WERI-Rb-1 (cell line): ENCODE data around the gene ST8SIA6.

Experiments
- DNase-seq: peaks from one replicate; pipeline ENCODE4 v3.0.0-alpha.2; 2020
- H3K27ac ChIP-seq: fragments of 250-450 bp; sonication (Bioruptor Pico); 2 replicates; pipeline ENCODE4 v1.5.1; 2020; ENCODE audit warnings: mild to moderate bottlenecking, moderate library complexity
- H3K27me3 ChIP-seq: fragments of 250-450 bp; sonication (Bioruptor Pico); 2 replicates; pipeline ENCODE4 v1.5.1; 2021; ENCODE audit warnings: mild to moderate bottlenecking, low read depth, moderate library complexity; ENCODE audit not compliant: insufficient read depth, severe bottlenecking
- H3K36me3 ChIP-seq: fragments of 250-450 bp; sonication (Bioruptor Pico); 2 replicates; pipeline ENCODE4 v1.5.1; 2020; ENCODE audit warnings: mild to moderate bottlenecking, moderate library complexity
- H3K4me3 ChIP-seq: 2 replicates; pipeline ENCODE4 v1.5.1; 2011; ENCODE audit warnings: low read depth, mild to moderate bottlenecking, control low read depth, low read length
- H3K9me3 ChIP-seq: fragments of 250-450 bp; sonication (Bioruptor Pico); 2 replicates; pipeline ENCODE4 v1.5.1; 2021; ENCODE audit warnings: mild to moderate bottlenecking, moderate library complexity; ENCODE audit not compliant: severe bottlenecking
- CTCF ChIP-seq: IDR thresholded peaks from 2 replicates; pipeline ENCODE4 v1.5.1; 2011; ENCODE audit warnings: low read depth, mild to moderate bottlenecking, control low read depth, inconsistent platforms, low read length

The ST8SIA6 gene

GRCh38 chr10:17396004-17396403, 58.4 kb downstream of the ST8SIA6 start:
- DNase-seq = no peak
- Histone ChIP-seq H3K27me3 (no peaks in the 10 kb centered on the region), H3K36me3 (no peaks in the 10 kb centered on the region), H3K4me3 (no peak overlapping the region), H3K27ac (no peak overlapping the region), H3K9me3 (no peaks in the 10 kb centered on the region)
- TF ChIP-seq CTCF = no peak

- no peak overlapping the region for H3K4me3 ChIP-seq
- no peak for TF ChIP-seq CTCF
- no peak overlapping the region for H3K27ac ChIP-seq
- no peak for DNase-seq
- no peaks in the 10 kb centered on the region for H3K36me3 ChIP-seq
- H3K9me3 ChIP-seq = no peaks in the 10 kb centered on the region
- H3K27me3 ChIP-seq = no peaks in the 10 kb centered on the region
These were observed 59.5 kb downstream of the ST8SIA6 start for GRCh38 chr10:17394854-17395253.

GRCh38 chr10:17387861-17388503, 66.4 kb downstream of the ST8SIA6 start:
- H3K27me3 ChIP-seq = no peaks in the 10 kb centered on the region
- TF ChIP-seq CTCF = no peak

DNA sequence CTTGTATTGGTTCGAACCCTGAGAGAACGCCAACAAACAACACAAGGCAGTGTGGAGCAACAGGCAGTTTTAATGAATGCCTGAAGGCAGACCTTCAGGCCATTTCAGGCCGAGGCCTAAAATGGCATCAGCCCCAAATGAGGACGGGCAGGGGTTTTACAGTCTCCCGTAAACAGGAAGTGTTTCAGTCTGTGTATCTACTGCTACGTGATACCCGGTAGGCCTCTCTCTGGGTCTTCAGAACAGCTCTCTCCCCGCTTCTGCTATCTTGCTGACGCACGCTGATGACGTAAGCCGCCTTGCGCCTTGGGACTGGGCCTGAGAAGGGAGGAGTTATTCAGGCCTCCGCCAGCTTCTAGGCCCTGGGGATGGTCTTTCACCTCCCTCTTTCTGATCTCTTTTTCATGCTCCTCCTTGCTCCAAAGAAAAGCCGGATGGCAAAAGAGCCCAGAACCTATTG, 67.7 kb downstream of the ST8SIA6 start:
- Histone ChIP-seq H3K4me3 (no peak overlapping the region), H3K27ac (no peak overlapping the region), H3K27me3 (no peaks in the 10 kb centered on the region), H3K9me3 (no peaks in the 10 kb centered on the region), H3K36me3 (no peaks in the 10 kb centered on the region)
- no peak for TF ChIP-seq CTCF
- DNase-seq = no peak

More at GRCh38 chr10:17387861-17388503, 66.4 kb downstream of the ST8SIA6 start:
- no peaks in the 10 kb centered on the region for H3K36me3 ChIP-seq
- no peak for DNase-seq
- H3K4me3 ChIP-seq = no peak overlapping the region
- no peaks in the 10 kb centered on the region for H3K9me3 ChIP-seq
- no peak overlapping the region for H3K27ac ChIP-seq

DNA sequence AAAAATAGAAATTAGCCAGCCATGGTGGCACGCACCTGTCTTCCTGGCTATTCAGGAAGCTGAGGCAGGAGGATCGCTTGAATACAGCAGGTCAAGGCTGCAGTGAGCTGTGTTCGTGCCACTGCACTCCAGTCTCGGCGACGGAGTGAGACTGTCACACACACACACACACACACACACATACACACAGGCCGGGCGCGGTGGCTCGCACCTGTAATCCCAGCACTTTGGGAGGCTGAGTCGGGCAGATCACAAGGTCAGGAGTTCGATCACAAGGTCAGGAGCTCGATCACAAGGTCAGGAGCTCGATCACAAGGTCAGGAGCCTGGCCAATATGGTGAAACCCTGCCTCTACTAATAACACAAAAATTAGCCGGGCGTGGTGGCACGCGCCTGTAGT, 68.4 kb downstream of the ST8SIA6 start:
- no peak for DNase-seq
- Histone ChIP-seq H3K9me3 (no peaks in the 10 kb centered on the region), H3K27ac (no peak overlapping the region), H3K36me3 (no peaks in the 10 kb centered on the region), H3K27me3 (no peaks in the 10 kb centered on the region), H3K4me3 (no peak overlapping the region)
- no peak for TF ChIP-seq CTCF

GRCh38 chr10:17385066-17385465, 69.3 kb downstream of the ST8SIA6 start:
- Histone ChIP-seq H3K27ac (no peak overlapping the region), H3K27me3 (no peaks in the 10 kb centered on the region), H3K36me3 (no peaks in the 10 kb centered on the region), H3K4me3 (no peak overlapping the region), H3K9me3 (no peaks in the 10 kb centered on the region)
- TF ChIP-seq CTCF = no peak
- DNase-seq = no peak
